PC-9 (cell line): ENCODE measurements around the gene PLXDC2. TPM values are rescaled to one million over a fixed set of nuclear protein-coding genes. Genes with fewer than 3 reads are reported as not detected.

Experiments
- BruUV-seq: library from RNA; stranded (reverse); fragments of 400-500 nt; replicated peaks from 2 replicates; lab custom pipeline; 2021; lab: Mats Ljungman, UMichigan
- CTCF ChIA-PET: fragments of 300-600 bp; sonication (Branson Sonifier 250); formaldehyde crosslinking; loops from one replicate; lab custom pipeline; 2022; ENCODE audit warnings: antibody characterized with exemption; lab: Charles Lee
- POLR2A ChIA-PET: fragments of 300-600 bp; sonication (Branson Sonifier 250); formaldehyde crosslinking; loops from one replicate; lab custom pipeline; 2022; ENCODE audit warnings: antibody characterized with exemption; ENCODE audit not compliant: unreplicated experiment; lab: Charles Lee
- DNase-seq, 2 experiments: peaks; one replicate each; pipeline versions ENCODE4 v3.0.0 to v3.0.0-alpha.2; 2015 to 2022; ENCODE audit warnings: mixed read lengths in 1 of 2
- H2AFZ ChIP-seq: fragments of 200-600 bp; sonication (generic); 2 replicates; pipeline ENCODE4 v1.8.1; 2017; ENCODE audit warnings: antibody characterized with exemption
- H3F3A ChIP-seq: fragments of 200-600 bp; sonication (generic); 2 replicates; pipeline ENCODE4 v1.8.1; 2017; ENCODE audit warnings: antibody characterized with exemption, mild to moderate bottlenecking, low read depth; ENCODE audit not compliant: insufficient read depth
- H3K27ac ChIP-seq: fragments of 200-600 bp; sonication (generic); 2 replicates; pipeline ENCODE4 v1.6.1; 2016; ENCODE audit warnings: mixed run types
- H3K27me3 ChIP-seq: fragments of 200-600 bp; sonication (generic); 2 replicates; pipeline ENCODE4 v1.6.1; 2016; ENCODE audit warnings: low read depth, mixed run types; ENCODE audit not compliant: insufficient read depth
- H3K36me3 ChIP-seq: fragments of 200-600 bp; sonication (generic); 2 replicates; pipeline ENCODE4 v1.6.1; 2016; ENCODE audit warnings: low read depth, mixed run types
- H3K4me1 ChIP-seq: fragments of 200-600 bp; sonication (generic); replicated peaks from 2 replicates; pipeline ENCODE4 v1.6.1; 2016; ENCODE audit warnings: mixed run types; ENCODE audit not compliant: insufficient read depth
- H3K4me2 ChIP-seq: fragments of 200-600 bp; sonication (generic); 2 replicates; pipeline ENCODE4 v1.6.1; 2017; ENCODE audit warnings: mixed run types
- H3K4me3 ChIP-seq: fragments of 200-600 bp; sonication (generic); 2 replicates; pipeline ENCODE4 v1.6.1; 2016; ENCODE audit warnings: mixed run types
- H3K79me2 ChIP-seq: fragments of 200-600 bp; sonication (generic); 2 replicates; pipeline ENCODE4 v1.6.1; 2017; ENCODE audit warnings: low read depth, mixed run types
- H3K9me2 ChIP-seq: fragments of 200-600 bp; sonication (generic); 2 replicates; pipeline ENCODE4 v1.8.1; 2017; ENCODE audit warnings: mild to moderate bottlenecking; ENCODE audit not compliant: insufficient read depth
- H3K9me3 ChIP-seq: fragments of 200-600 bp; sonication (generic); 2 replicates; pipeline ENCODE4 v1.8.1; 2016; ENCODE audit warnings: low read depth; ENCODE audit not compliant: insufficient read depth
- H4K20me1 ChIP-seq: fragments of 200-600 bp; sonication (generic); 2 replicates; pipeline ENCODE4 v1.8.1; 2017; ENCODE audit not compliant: insufficient read depth
- EZH2 ChIP-seq: fragments of 200-600 bp; sonication (generic); IDR thresholded peaks from 2 replicates; pipeline ENCODE4 v1.8.0; 2017; ENCODE audit warnings: antibody characterized with exemption, low read depth
- intact Hi-C: fragments of 100-400 bp; cut with micrococcal nuclease; formaldehyde crosslinking; loops from one replicate; pipeline ENCODE4 v1.10.0; 2022; ENCODE audit not compliant: unreplicated experiment
- total RNA-seq: library from RNA; stranded (reverse); gene quantifications from 2 replicates; pipeline ENCODE4 v1.2.3, GENCODE V29; 2021
- TF ChIP-seq, protein P1 (sequence below): fragments of 200-600 bp; sonication (generic); conservative IDR thresholded peaks from 2 replicates; pipeline ENCODE4 v1.6.1; 2017; ENCODE audit warnings: mixed run types, antibody characterized with exemption, mild to moderate bottlenecking, moderate library complexity

The PLXDC2 gene
- total RNA-seq, 1 experiment from 2014 or later = not detected

DNA sequence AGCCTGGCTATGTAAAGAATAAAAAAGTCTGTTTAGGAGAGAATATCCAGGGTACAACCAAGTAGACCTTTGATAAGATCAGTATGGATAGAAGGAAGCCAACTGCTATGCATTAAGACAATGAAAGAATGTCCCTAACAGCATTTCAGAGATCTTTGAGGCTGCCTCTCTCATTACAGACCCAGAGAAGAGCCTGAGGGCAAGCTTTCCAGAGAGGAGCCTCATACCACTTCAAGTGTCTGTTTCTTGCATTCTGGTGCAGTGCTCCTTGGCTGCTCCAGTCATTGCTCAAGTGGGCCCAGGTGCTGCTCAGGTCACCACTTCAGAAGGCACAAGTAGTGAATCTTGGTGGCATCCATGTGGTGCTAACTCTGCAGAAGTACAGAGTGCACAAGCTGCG lies 514.0 kb downstream of the PLXDC2 start:
- no peak overlapping the region for H3K4me2 ChIP-seq
- H3K36me3 ChIP-seq = no peaks in the 10 kb centered on the region
- intact Hi-C loops = no loop called here
- no peaks in the 10 kb centered on the region for H4K20me1 ChIP-seq
- H3K79me2 ChIP-seq = no peaks in the 10 kb centered on the region
- no peaks in the 10 kb centered on the region for H3F3A ChIP-seq
- no peak for DNase-seq
- TF ChIP-seq EZH2 = no peak
- TF ChIP-seq, protein P1, sequence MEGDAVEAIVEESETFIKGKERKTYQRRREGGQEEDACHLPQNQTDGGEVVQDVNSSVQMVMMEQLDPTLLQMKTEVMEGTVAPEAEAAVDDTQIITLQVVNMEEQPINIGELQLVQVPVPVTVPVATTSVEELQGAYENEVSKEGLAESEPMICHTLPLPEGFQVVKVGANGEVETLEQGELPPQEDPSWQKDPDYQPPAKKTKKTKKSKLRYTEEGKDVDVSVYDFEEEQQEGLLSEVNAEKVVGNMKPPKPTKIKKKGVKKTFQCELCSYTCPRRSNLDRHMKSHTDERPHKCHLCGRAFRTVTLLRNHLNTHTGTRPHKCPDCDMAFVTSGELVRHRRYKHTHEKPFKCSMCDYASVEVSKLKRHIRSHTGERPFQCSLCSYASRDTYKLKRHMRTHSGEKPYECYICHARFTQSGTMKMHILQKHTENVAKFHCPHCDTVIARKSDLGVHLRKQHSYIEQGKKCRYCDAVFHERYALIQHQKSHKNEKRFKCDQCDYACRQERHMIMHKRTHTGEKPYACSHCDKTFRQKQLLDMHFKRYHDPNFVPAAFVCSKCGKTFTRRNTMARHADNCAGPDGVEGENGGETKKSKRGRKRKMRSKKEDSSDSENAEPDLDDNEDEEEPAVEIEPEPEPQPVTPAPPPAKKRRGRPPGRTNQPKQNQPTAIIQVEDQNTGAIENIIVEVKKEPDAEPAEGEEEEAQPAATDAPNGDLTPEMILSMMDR = no peak
- H2AFZ ChIP-seq = no peak overlapping the region
- POLR2A ChIA-PET = no interaction called here
- H3K9me3 ChIP-seq = no peaks in the 10 kb centered on the region
- no peak overlapping the region for H3K27ac ChIP-seq
- no peaks in the 10 kb centered on the region for H3K4me1 ChIP-seq
- H3K9me2 ChIP-seq = no peaks in the 10 kb centered on the region
- no TSS peak for BruUV-seq
- no peaks in the 10 kb centered on the region for H3K27me3 ChIP-seq
- CTCF ChIA-PET = no interaction called here
- H3K4me3 ChIP-seq = no peak overlapping the region

DNA sequence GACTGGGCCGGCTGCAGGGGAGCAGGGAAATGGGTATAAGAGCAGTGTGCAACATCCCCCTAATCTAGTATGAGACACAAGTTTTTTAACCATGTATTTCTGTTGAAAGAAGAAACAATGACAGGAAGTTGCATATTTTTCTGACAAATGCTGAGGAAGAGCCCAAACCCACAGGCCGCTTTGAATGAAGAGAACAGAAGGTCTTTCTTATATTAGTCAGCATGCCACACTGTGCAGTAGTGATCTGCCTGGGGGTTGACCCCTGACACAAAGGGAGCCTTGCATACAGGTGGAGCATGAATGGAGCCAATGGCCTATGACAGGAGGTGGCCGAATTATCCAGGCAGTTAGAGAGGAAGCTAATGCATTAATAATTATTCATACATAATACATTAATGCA lies 518.3 kb downstream of the PLXDC2 start:
- intact Hi-C loops = no loop called here

More for the DNA sequence above, 518.3 kb downstream of the PLXDC2 start:
- Histone ChIP-seq H3F3A (no peaks in the 10 kb centered on the region), H3K4me3 (no peak overlapping the region), H3K4me1 (no peaks in the 10 kb centered on the region), H3K9me2 (no peaks in the 10 kb centered on the region), H4K20me1 (no peaks in the 10 kb centered on the region), H3K4me2 (no peak overlapping the region), H3K27me3 (no peaks in the 10 kb centered on the region), H3K36me3 (no peaks in the 10 kb centered on the region), H3K9me3 (no peaks in the 10 kb centered on the region), H2AFZ (no peak overlapping the region), H3K79me2 (no peaks in the 10 kb centered on the region), H3K27ac (no peak overlapping the region)
- no peak for DNase-seq
- ChIA-PET CTCF (no interaction called here), POLR2A (no interaction called here)
- BruUV-seq = no TSS peak
- TF ChIP-seq, protein P1 = no peak
- no peak for TF ChIP-seq EZH2
